ENCODE measurements around the gene ZFP3. TPM values are rescaled to one million over a fixed set of nuclear protein-coding genes. Genes with fewer than 3 reads are reported as not detected.

Gene ZFP3
- total and polyA plus RNA-seq, 2 experiments from 2014 or later, result 0.55 to 1.6 TPM

DNA sequence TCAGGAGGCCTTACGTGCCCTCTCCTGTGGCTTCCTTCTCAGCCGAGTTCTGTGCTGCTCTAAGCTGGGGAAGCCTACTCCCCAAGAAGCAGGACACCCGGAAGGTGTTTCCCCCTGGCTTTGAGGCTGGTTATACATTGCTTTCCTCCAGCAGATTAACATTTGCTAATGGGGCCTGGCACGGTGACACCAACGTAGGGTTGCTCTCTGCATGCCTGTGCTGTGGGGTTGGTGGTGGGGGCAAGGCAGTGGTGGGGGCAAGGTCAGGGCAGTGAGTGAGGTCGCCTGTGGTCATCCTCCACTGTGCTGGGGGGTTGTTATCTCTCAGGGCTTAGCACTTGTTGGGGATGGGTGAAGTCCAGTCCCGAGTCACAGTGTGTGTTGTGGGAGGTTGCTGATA lies 41.8 kb downstream of the ZFP3 start:
- peaks cover 33% of the 10 kb centered on the region for H3K27me3 Mint-ChIP-seq (ENCODE audit: insufficient read depth, low read depth, poor library complexity)
- H3K9me3 Mint-ChIP-seq, result peaks cover 15% of the 10 kb centered on the region
- H3K36me3 Mint-ChIP-seq (ENCODE audit: low read depth), result peaks cover 28% of the 10 kb centered on the region
- H3K36me3 ChIP-seq (ENCODE audit: insufficient read depth), result no peaks in the 10 kb centered on the region
- no peak overlapping the region for H3K4me3 Mint-ChIP-seq
- no peaks in the 10 kb centered on the region for H3K9me2 ChIP-seq (ENCODE audit: insufficient read depth)
- no peak overlapping the region for H3K4me2 ChIP-seq
- H4K20me1 ChIP-seq (replicated peaks; ENCODE audit: insufficient read depth), result no peaks in the 10 kb centered on the region
- 0 out of 2 replicates have a peak, but pooled peaks cover 4% of the 10 kb centered on the region for H3F3A ChIP-seq (replicated peaks; ENCODE audit: low read depth)
- H3K4me1 Mint-ChIP-seq, result peaks cover 8% of the 10 kb centered on the region; the same call in 2 of the 3 replicates
- H3K4me3 ChIP-seq, result no peak overlapping the region
- H3K27ac Mint-ChIP-seq, result no peak overlapping the region
- no peak overlapping the region for H3K27ac ChIP-seq (ENCODE audit: low read depth)
- peaks cover 37% of the 10 kb centered on the region for H3K27me3 ChIP-seq (ENCODE audit: insufficient read depth)
- H2AFZ ChIP-seq, result no peak overlapping the region
- ATAC-seq, result no peak
- H3K79me2 ChIP-seq (replicated peaks; ENCODE audit: insufficient read depth), result no peaks in the 10 kb centered on the region
- no peak for DNase-seq (ENCODE audit: low spot score)
- TF ChIP-seq, protein P1, sequence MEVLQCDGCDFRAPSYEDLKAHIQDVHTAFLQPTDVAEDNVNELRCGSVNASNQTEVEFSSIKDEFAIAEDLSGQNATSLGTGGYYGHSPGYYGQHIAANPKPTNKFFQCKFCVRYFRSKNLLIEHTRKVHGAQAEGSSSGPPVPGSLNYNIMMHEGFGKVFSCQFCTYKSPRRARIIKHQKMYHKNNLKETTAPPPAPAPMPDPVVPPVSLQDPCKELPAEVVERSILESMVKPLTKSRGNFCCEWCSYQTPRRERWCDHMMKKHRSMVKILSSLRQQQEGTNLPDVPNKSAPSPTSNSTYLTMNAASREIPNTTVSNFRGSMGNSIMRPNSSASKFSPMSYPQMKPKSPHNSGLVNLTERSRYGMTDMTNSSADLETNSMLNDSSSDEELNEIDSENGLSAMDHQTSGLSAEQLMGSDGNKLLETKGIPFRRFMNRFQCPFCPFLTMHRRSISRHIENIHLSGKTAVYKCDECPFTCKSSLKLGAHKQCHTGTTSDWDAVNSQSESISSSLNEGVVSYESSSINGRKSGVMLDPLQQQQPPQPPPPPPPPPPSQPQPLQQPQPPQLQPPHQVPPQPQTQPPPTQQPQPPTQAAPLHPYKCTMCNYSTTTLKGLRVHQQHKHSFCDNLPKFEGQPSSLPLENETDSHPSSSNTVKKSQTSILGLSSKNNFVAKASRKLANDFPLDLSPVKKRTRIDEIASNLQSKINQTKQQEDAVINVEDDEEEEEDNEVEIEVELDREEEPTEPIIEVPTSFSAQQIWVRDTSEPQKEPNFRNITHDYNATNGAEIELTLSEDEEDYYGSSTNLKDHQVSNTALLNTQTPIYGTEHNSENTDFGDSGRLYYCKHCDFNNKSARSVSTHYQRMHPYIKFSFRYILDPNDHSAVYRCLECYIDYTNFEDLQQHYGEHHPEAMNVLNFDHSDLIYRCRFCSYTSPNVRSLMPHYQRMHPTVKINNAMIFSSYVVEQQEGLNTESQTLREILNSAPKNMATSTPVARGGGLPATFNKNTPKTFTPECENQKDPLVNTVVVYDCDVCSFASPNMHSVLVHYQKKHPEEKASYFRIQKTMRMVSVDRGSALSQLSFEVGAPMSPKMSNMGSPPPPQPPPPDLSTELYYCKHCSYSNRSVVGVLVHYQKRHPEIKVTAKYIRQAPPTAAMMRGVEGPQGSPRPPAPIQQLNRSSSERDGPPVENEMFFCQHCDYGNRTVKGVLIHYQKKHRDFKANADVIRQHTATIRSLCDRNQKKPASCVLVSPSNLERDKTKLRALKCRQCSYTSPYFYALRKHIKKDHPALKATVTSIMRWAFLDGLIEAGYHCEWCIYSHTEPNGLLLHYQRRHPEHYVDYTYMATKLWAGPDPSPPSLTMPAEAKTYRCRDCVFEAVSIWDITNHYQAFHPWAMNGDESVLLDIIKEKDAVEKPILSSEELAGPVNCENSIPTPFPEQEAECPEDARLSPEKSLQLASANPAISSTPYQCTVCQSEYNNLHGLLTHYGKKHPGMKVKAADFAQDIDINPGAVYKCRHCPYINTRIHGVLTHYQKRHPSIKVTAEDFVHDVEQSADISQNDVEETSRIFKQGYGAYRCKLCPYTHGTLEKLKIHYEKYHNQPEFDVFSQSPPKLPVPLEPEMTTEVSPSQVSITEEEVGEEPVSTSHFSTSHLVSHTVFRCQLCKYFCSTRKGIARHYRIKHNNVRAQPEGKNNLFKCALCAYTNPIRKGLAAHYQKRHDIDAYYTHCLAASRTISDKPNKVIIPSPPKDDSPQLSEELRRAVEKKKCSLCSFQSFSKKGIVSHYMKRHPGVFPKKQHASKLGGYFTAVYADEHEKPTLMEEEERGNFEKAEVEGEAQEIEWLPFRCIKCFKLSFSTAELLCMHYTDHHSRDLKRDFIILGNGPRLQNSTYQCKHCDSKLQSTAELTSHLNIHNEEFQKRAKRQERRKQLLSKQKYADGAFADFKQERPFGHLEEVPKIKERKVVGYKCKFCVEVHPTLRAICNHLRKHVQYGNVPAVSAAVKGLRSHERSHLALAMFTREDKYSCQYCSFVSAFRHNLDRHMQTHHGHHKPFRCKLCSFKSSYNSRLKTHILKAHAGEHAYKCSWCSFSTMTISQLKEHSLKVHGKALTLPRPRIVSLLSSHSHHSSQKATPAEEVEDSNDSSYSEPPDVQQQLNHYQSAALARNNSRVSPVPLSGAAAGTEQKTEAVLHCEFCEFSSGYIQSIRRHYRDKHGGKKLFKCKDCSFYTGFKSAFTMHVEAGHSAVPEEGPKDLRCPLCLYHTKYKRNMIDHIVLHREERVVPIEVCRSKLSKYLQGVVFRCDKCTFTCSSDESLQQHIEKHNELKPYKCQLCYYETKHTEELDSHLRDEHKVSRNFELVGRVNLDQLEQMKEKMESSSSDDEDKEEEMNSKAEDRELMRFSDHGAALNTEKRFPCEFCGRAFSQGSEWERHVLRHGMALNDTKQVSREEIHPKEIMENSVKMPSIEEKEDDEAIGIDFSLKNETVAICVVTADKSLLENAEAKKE (CRISPR knock-in tag; IDR thresholded peaks at IDR 0.05), result no peak
- no peak for TF ChIP-seq ZNF331 (CRISPR knock-in tag; IDR thresholded peaks at IDR 0.05; ENCODE audit: low read depth)
- no peak for TF ChIP-seq EZH2phosphoT487 (IDR thresholded peaks at IDR 0.05; ENCODE audit: unreplicated experiment)
- no peak for TF ChIP-seq POLR2AphosphoS5 (IDR thresholded peaks at IDR 0.05; ENCODE audit: low read depth)
- no peak for TF ChIP-seq STAT1 (IDR thresholded peaks at IDR 0.05; ENCODE audit: unreplicated experiment)
- TF ChIP-seq JUNB (IDR thresholded peaks at IDR 0.05; ENCODE audit: unreplicated experiment), result no peak
- TF ChIP-seq CREB1 (CRISPR knock-in tag; IDR thresholded peaks at IDR 0.05; ENCODE audit: low read depth), result no peak
- TF ChIP-seq EZH2 (IDR thresholded peaks at IDR 0.05; ENCODE audit: low read depth, unreplicated experiment), result no peak
- TF ChIP-seq, protein P2, sequence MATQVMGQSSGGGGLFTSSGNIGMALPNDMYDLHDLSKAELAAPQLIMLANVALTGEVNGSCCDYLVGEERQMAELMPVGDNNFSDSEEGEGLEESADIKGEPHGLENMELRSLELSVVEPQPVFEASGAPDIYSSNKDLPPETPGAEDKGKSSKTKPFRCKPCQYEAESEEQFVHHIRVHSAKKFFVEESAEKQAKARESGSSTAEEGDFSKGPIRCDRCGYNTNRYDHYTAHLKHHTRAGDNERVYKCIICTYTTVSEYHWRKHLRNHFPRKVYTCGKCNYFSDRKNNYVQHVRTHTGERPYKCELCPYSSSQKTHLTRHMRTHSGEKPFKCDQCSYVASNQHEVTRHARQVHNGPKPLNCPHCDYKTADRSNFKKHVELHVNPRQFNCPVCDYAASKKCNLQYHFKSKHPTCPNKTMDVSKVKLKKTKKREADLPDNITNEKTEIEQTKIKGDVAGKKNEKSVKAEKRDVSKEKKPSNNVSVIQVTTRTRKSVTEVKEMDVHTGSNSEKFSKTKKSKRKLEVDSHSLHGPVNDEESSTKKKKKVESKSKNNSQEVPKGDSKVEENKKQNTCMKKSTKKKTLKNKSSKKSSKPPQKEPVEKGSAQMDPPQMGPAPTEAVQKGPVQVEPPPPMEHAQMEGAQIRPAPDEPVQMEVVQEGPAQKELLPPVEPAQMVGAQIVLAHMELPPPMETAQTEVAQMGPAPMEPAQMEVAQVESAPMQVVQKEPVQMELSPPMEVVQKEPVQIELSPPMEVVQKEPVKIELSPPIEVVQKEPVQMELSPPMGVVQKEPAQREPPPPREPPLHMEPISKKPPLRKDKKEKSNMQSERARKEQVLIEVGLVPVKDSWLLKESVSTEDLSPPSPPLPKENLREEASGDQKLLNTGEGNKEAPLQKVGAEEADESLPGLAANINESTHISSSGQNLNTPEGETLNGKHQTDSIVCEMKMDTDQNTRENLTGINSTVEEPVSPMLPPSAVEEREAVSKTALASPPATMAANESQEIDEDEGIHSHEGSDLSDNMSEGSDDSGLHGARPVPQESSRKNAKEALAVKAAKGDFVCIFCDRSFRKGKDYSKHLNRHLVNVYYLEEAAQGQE (IDR thresholded peaks at IDR 0.05; ENCODE audit: unreplicated experiment), result no peak
- no peak for TF ChIP-seq ZNF114 (CRISPR knock-in tag; IDR thresholded peaks at IDR 0.05)
- TF ChIP-seq, protein P3, sequence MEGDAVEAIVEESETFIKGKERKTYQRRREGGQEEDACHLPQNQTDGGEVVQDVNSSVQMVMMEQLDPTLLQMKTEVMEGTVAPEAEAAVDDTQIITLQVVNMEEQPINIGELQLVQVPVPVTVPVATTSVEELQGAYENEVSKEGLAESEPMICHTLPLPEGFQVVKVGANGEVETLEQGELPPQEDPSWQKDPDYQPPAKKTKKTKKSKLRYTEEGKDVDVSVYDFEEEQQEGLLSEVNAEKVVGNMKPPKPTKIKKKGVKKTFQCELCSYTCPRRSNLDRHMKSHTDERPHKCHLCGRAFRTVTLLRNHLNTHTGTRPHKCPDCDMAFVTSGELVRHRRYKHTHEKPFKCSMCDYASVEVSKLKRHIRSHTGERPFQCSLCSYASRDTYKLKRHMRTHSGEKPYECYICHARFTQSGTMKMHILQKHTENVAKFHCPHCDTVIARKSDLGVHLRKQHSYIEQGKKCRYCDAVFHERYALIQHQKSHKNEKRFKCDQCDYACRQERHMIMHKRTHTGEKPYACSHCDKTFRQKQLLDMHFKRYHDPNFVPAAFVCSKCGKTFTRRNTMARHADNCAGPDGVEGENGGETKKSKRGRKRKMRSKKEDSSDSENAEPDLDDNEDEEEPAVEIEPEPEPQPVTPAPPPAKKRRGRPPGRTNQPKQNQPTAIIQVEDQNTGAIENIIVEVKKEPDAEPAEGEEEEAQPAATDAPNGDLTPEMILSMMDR (conservative IDR thresholded peaks at IDR 0.05; ENCODE audit: low read depth in 2 of 2), result no peak
- TF ChIP-seq, protein P4, sequence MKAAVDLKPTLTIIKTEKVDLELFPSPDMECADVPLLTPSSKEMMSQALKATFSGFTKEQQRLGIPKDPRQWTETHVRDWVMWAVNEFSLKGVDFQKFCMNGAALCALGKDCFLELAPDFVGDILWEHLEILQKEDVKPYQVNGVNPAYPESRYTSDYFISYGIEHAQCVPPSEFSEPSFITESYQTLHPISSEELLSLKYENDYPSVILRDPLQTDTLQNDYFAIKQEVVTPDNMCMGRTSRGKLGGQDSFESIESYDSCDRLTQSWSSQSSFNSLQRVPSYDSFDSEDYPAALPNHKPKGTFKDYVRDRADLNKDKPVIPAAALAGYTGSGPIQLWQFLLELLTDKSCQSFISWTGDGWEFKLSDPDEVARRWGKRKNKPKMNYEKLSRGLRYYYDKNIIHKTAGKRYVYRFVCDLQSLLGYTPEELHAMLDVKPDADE (IDR thresholded peaks at IDR 0.05), result no peak
- no peak for TF ChIP-seq NANOG (IDR thresholded peaks at IDR 0.05; ENCODE audit: borderline replicate concordance)
- no peaks in the 10 kb centered on the region for H3K4me1 ChIP-seq (ENCODE audit: insufficient read depth)

Measured in GM23338 (cell line).